HG03571 (cell line): ENCODE measurements around the gene CD44.

Experiments
- ATAC-seq: cut with Tn5 transposase; IDR thresholded peaks from one replicate; pipeline ENCODE4 v1.9.1; 2021; ENCODE audit not compliant: unreplicated experiment

Gene CD44

GRCh38 chr11:35155677-35156076 is 16.7 kb downstream of the CD44 start:
- ATAC-seq, result no peak

GRCh38 chr11:35157814-35158700 is 19.1 kb downstream of the CD44 start:
- no peak for ATAC-seq

GRCh38 chr11:35158701-35159510 is 19.9 kb downstream of the CD44 start:
- no peak for ATAC-seq

- ATAC-seq, result no peak
These were observed 21.4 kb downstream of the CD44 start for GRCh38 chr11:35160246-35160824.

- ATAC-seq, result no peak
These were observed 22.1 kb downstream of the CD44 start for GRCh38 chr11:35160902-35161597.

GRCh38 chr11:35162745-35163144 is 23.8 kb downstream of the CD44 start:
- no peak for ATAC-seq

GRCh38 chr11:35163209-35163608 is 24.2 kb downstream of the CD44 start:
- ATAC-seq, result no peak

- ATAC-seq, result no peak
These were observed 24.9 kb downstream of the CD44 start for GRCh38 chr11:35163702-35164496.

GRCh38 chr11:35165030-35165422 is 26.1 kb downstream of the CD44 start:
- no peak for ATAC-seq

- peak; percentile 88 for ATAC-seq
These were observed 26.7 kb downstream of the CD44 start for GRCh38 chr11:35165423-35166368.

GRCh38 chr11:35166369-35167360 is 27.7 kb downstream of the CD44 start:
- ATAC-seq, result no peak

GRCh38 chr11:35167426-35167954 is 28.5 kb downstream of the CD44 start:
- ATAC-seq, result no peak

GRCh38 chr11:35168671-35169070 is 29.7 kb downstream of the CD44 start:
- ATAC-seq, result no peak

GRCh38 chr11:35169112-35169511 is 30.1 kb downstream of the CD44 start:
- ATAC-seq, result no peak

GRCh38 chr11:35169754-35170153 is 30.8 kb downstream of the CD44 start:
- no peak for ATAC-seq

- ATAC-seq, result no peak
These were observed 31.5 kb downstream of the CD44 start for GRCh38 chr11:35170503-35170902.

- no peak for ATAC-seq
These were observed 32.3 kb downstream of the CD44 start for GRCh38 chr11:35171226-35171625.
